HG02571 (cell line): ENCODE measurements around the gene POLR2J.
"Not testable (repeated sequence)": the region's sequence is repeated elsewhere in the genome, so short reads cannot be mapped to it uniquely, and the experiment has no call there.

ENCODE experiments used
- ATAC-seq: cut with Tn5 transposase; IDR thresholded peaks from one replicate; pipeline ENCODE4 v1.9.1; 2021; ENCODE audit warnings: mild to moderate bottlenecking, moderate library complexity; ENCODE audit not compliant: unreplicated experiment

Gene POLR2J

GRCh38 chr7:102467581-102468477 lies 10.9 kb downstream of the POLR2J start:
- ATAC-seq, result no peak

- ATAC-seq, result no peak
Measured at GRCh38 chr7:102466097-102466496, 12.6 kb downstream of the POLR2J start.

GRCh38 chr7:102464577-102465280 lies 14.0 kb downstream of the POLR2J start, which contains the start of the genes ALKBH4 and LRWD1:
TSS of gene ALKBH4 (minus strand) at chr7:102464863. CDS start at chr7:102464836, 27 bp downstream.
TSS of gene LRWD1 (plus strand) at chr7:102464984. CDS start at chr7:102465081, 97 bp downstream.
- ATAC-seq, result peak; percentile 87

GRCh38 chr7:102463841-102464576 lies 14.7 kb downstream of the POLR2J start:
- peak; percentile 5 for ATAC-seq

GRCh38 chr7:102460467-102460866 lies 18.3 kb downstream of the POLR2J start:
- no peak for ATAC-seq

- ATAC-seq, result no peak
Measured at GRCh38 chr7:102459221-102459844, 19.4 kb downstream of the POLR2J start.

- ATAC-seq, result no peak
Measured at GRCh38 chr7:102457352-102457924, 21.3 kb downstream of the POLR2J start.

- no peak for ATAC-seq
Measured at GRCh38 chr7:102456327-102456726, 22.4 kb downstream of the POLR2J start.

GRCh38 chr7:102455596-102455995 lies 23.1 kb downstream of the POLR2J start:
- no peak for ATAC-seq

GRCh38 chr7:102454932-102455331 lies 23.8 kb downstream of the POLR2J start:
- ATAC-seq, result not testable (repeated sequence)

- no peak for ATAC-seq
Measured at GRCh38 chr7:102454468-102454867, 24.3 kb downstream of the POLR2J start.

- no peak for ATAC-seq
Measured at GRCh38 chr7:102453319-102453718, 25.4 kb downstream of the POLR2J start.

GRCh38 chr7:102452451-102452850 lies 26.3 kb downstream of the POLR2J start:
- no peak for ATAC-seq

- no peak for ATAC-seq
Measured at GRCh38 chr7:102451371-102452054, 27.2 kb downstream of the POLR2J start.

GRCh38 chr7:102450242-102450641 lies 28.5 kb downstream of the POLR2J start:
- no peak for ATAC-seq

- no peak for ATAC-seq
Measured at GRCh38 chr7:102449136-102449535, 29.6 kb downstream of the POLR2J start.

GRCh38 chr7:102447311-102447710 lies 31.4 kb downstream of the POLR2J start:
- ATAC-seq, result no peak

- no peak for ATAC-seq
Measured at GRCh38 chr7:102446387-102447156, 32.1 kb downstream of the POLR2J start.

GRCh38 chr7:102445674-102446071 lies 33.0 kb downstream of the POLR2J start:
- ATAC-seq, result no peak
